GM12878 (cell line): ENCODE measurements around the gene BAG1. TPM values are rescaled to one million over a fixed set of nuclear protein-coding genes. Genes with fewer than 3 reads are reported as not detected.

Experiments
- BMI1 ChIP-seq: fragments of 450-650 bp; IDR thresholded peaks from 2 replicates; pipeline ENCODE4 v1.6.1; 2016; ENCODE audit warnings: mild to moderate bottlenecking, moderate library complexity, borderline replicate concordance
- E2F4 ChIP-seq: IDR thresholded peaks from 2 replicates; pipeline ENCODE4 v1.6.1; 2012; ENCODE audit warnings: low read depth, low read length, improper control_type of control experiment
- ESRRA ChIP-seq: IDR thresholded peaks from 2 replicates; pipeline ENCODE4 v1.6.1; 2012; ENCODE audit warnings: mild to moderate bottlenecking, low read length, improper control_type of control experiment
- FOXK2 ChIP-seq: fragments of 450-650 bp; IDR thresholded peaks from 2 replicates; pipeline ENCODE4 v1.6.1; 2017; ENCODE audit warnings: mild to moderate bottlenecking, moderate library complexity
- HDAC6 ChIP-seq: fragments of 200-600 bp; sonication (generic); IDR thresholded peaks from one replicate; pipeline ENCODE4 v1.8.0; 2017; ENCODE audit warnings: antibody characterized with exemption; ENCODE audit not compliant: unreplicated experiment
- USF1 ChIP-seq: IDR thresholded peaks from 2 replicates; pipeline ENCODE4 v1.6.1; 2011; ENCODE audit warnings: borderline replicate concordance, low read depth, mild to moderate bottlenecking, moderate library complexity, mixed read lengths, low read length; ENCODE audit not compliant: insufficient read depth; ENCODE audit errors: extremely low read length
- YBX1 ChIP-seq: fragments of 450-650 bp; IDR thresholded peaks from 2 replicates; pipeline ENCODE4 v1.6.1; 2016; ENCODE audit warnings: antibody characterized with exemption
- ZBED1 ChIP-seq: IDR thresholded peaks from 2 replicates; pipeline ENCODE4 v1.6.1; 2016; ENCODE audit warnings: borderline replicate concordance
- ZNF384 ChIP-seq: IDR thresholded peaks from 2 replicates; pipeline ENCODE4 v1.6.1; 2012; ENCODE audit warnings: low read depth, mild to moderate bottlenecking, low read length, improper control_type of control experiment, borderline replicate concordance
- ZNF592 ChIP-seq: fragments of 450-650 bp; IDR thresholded peaks from 2 replicates; pipeline ENCODE4 v1.6.1; 2017; ENCODE audit warnings: mild to moderate bottlenecking, moderate library complexity
- polyA plus RNA-seq, 11 experiments: library from polyadenylated mRNA; depleted of rRNA in 4 of 11; unstranded in 6 of 11; stranded (reverse) in 5 of 11; fragments of >200 nt; fragmentation: Nextera tagmentation in 4 of 11; fragmentation: Illumina TruSeq in 1 of 11; extraction: Ambion mirVana in 4 of 11; extraction: Trizol in 1 of 11; gene quantifications; 1 replicate in 1 of 11; 2 replicates in 10 of 11; pipeline versions ENCODE4 v1.2.1 to v1.2.3, GENCODE V29; 2011 to 2016; ENCODE audit warnings: inconsistent platforms in 2 of 11, missing spikeins in 2 of 11, low read depth in 1 of 11
- total RNA-seq, 4 experiments: library from RNA; depleted of rRNA in 3 of 4; stranded (reverse); fragments of >200 nt in 3 of 4; fragmentation: Illumina TruSeq in 1 of 4; extraction: Trizol in 1 of 4; gene quantifications; 2 replicates each; pipeline versions ENCODE4 v1.2.1 to v1.2.3, GENCODE V29; 2013 to 2021
- TF ChIP-seq, protein P1 (sequence below): fragments of 450-650 bp; IDR thresholded peaks from 2 replicates; pipeline ENCODE4 v1.6.1; 2018; ENCODE audit warnings: mild to moderate bottlenecking, low read depth, moderate library complexity; ENCODE audit not compliant: partially characterized antibody
- TF ChIP-seq, protein P2 (sequence below): IDR thresholded peaks from 2 replicates; pipeline ENCODE4 v1.6.1; 2012; ENCODE audit warnings: improper control_type of control experiment, low read depth, low read length; ENCODE audit not compliant: insufficient replicate concordance
- TF ChIP-seq, protein P3 (sequence below): fragments of 450-650 bp; IDR thresholded peaks from 2 replicates; pipeline ENCODE4 v1.6.1; 2017; ENCODE audit warnings: borderline replicate concordance

The BAG1 gene
- total and polyA plus RNA-seq, 10 of the 15 experiments (the other 5 are each of a cell fraction or from before 2014, with no cell fraction given), result 11.6 to 135 (median 68.9) TPM

- TF ChIP-seq ZNF592 (no peak), USF1 (peak; percentile 86), FOXK2 (no peak), HDAC6 (peak; percentile 53), ZNF384 (no peak), ZBED1 (no peak), ESRRA (peak; percentile 14), BMI1 (no peak), E2F4 (no peak), YBX1 (no peak)
- TF ChIP-seq, protein P1, sequence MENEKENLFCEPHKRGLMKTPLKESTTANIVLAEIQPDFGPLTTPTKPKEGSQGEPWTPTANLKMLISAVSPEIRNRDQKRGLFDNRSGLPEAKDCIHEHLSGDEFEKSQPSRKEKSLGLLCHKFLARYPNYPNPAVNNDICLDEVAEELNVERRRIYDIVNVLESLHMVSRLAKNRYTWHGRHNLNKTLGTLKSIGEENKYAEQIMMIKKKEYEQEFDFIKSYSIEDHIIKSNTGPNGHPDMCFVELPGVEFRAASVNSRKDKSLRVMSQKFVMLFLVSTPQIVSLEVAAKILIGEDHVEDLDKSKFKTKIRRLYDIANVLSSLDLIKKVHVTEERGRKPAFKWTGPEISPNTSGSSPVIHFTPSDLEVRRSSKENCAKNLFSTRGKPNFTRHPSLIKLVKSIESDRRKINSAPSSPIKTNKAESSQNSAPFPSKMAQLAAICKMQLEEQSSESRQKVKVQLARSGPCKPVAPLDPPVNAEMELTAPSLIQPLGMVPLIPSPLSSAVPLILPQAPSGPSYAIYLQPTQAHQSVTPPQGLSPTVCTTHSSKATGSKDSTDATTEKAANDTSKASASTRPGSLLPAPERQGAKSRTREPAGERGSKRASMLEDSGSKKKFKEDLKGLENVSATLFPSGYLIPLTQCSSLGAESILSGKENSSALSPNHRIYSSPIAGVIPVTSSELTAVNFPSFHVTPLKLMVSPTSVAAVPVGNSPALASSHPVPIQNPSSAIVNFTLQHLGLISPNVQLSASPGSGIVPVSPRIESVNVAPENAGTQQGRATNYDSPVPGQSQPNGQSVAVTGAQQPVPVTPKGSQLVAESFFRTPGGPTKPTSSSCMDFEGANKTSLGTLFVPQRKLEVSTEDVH, result no peak
- TF ChIP-seq, protein P2, sequence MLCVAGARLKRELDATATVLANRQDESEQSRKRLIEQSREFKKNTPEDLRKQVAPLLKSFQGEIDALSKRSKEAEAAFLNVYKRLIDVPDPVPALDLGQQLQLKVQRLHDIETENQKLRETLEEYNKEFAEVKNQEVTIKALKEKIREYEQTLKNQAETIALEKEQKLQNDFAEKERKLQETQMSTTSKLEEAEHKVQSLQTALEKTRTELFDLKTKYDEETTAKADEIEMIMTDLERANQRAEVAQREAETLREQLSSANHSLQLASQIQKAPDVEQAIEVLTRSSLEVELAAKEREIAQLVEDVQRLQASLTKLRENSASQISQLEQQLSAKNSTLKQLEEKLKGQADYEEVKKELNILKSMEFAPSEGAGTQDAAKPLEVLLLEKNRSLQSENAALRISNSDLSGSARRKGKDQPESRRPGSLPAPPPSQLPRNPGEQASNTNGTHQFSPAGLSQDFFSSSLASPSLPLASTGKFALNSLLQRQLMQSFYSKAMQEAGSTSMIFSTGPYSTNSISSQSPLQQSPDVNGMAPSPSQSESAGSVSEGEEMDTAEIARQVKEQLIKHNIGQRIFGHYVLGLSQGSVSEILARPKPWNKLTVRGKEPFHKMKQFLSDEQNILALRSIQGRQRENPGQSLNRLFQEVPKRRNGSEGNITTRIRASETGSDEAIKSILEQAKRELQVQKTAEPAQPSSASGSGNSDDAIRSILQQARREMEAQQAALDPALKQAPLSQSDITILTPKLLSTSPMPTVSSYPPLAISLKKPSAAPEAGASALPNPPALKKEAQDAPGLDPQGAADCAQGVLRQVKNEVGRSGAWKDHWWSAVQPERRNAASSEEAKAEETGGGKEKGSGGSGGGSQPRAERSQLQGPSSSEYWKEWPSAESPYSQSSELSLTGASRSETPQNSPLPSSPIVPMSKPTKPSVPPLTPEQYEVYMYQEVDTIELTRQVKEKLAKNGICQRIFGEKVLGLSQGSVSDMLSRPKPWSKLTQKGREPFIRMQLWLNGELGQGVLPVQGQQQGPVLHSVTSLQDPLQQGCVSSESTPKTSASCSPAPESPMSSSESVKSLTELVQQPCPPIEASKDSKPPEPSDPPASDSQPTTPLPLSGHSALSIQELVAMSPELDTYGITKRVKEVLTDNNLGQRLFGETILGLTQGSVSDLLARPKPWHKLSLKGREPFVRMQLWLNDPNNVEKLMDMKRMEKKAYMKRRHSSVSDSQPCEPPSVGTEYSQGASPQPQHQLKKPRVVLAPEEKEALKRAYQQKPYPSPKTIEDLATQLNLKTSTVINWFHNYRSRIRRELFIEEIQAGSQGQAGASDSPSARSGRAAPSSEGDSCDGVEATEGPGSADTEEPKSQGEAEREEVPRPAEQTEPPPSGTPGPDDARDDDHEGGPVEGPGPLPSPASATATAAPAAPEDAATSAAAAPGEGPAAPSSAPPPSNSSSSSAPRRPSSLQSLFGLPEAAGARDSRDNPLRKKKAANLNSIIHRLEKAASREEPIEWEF, result no peak
- TF ChIP-seq, protein P3, sequence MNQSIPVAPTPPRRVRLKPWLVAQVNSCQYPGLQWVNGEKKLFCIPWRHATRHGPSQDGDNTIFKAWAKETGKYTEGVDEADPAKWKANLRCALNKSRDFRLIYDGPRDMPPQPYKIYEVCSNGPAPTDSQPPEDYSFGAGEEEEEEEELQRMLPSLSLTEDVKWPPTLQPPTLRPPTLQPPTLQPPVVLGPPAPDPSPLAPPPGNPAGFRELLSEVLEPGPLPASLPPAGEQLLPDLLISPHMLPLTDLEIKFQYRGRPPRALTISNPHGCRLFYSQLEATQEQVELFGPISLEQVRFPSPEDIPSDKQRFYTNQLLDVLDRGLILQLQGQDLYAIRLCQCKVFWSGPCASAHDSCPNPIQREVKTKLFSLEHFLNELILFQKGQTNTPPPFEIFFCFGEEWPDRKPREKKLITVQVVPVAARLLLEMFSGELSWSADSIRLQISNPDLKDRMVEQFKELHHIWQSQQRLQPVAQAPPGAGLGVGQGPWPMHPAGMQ, result no peak
Observed at GRCh38 chr9:33264003-33264472, 470 bp downstream of the BAG1 start (continued).
